RWPE1 (cell line): ENCODE results near the gene DAPK1.

ENCODE experiments used
- CTCF ChIA-PET: fragments of 350-600 bp; sonication (Branson Sonifier 250); formaldehyde crosslinking; extraction: SDS; loops from one replicate; lab custom pipeline; 2021; lab: Yijun Ruan, JAX
- POLR2A ChIA-PET: fragments of 400-600 bp; formaldehyde crosslinking; extraction: SDS; loops from one replicate; lab custom pipeline; 2020; ENCODE audit warnings: antibody characterized with exemption; ENCODE audit not compliant: low non-redundant PET; lab: Yijun Ruan, JAX
- DNase-seq: peaks from one replicate; pipeline ENCODE4 v3.0.0; 2012; ENCODE audit warnings: low spot score
- H3K27ac ChIP-seq: fragments of 450-650 bp; 2 replicates; pipeline ENCODE4 v1.5.1; 2017
- TF ChIP-seq, protein P1 (sequence below): fragments of 450-650 bp; conservative IDR thresholded peaks from 2 replicates; pipeline ENCODE4 v1.5.1; 2017; ENCODE audit warnings: low read depth, mild to moderate bottlenecking

DAPK1 gene

DNA sequence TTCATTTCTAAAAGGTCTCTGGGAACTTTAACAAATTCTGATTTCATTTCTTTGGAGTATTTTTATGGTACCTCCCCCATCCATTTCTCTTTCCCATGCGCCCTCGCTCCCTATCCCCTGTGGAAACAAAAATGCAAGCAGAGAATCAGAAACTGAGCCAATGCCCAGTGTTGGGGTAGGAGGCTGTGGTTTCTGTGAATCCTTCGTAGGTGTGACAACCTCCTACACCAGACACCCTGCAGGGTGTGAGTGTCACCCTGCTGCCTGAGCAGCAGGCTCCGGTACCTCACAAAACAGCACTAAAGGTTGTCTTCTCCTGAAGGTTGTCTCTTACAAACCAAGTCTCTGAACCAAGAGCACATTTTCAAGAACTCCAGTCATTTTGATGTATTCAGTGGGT is 124.4 kb downstream of the DAPK1 start:
- H3K27ac ChIP-seq: no peak overlapping the region
- ChIA-PET CTCF (no interaction called here), POLR2A (no interaction called here)

DNA sequence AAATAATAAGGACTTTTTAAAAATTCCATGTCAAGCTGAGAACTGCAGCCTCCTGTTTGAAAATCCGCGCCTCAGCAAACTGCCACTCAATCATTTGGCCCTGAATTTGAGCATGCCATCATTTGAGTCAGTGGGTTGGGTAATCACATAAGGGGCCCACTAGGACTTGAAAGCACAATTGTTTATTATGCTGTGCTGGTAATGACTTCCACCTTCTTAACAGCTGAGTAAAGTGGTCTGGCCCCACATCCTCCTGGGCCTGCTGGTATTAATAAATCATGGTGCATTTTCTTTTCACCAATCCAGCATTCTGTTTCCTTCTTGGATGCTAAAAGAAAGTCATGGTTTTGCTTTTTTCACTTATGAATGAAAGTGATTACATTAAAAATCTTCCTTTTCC is 125.3 kb downstream of the DAPK1 start:
- TF ChIP-seq, protein P1, sequence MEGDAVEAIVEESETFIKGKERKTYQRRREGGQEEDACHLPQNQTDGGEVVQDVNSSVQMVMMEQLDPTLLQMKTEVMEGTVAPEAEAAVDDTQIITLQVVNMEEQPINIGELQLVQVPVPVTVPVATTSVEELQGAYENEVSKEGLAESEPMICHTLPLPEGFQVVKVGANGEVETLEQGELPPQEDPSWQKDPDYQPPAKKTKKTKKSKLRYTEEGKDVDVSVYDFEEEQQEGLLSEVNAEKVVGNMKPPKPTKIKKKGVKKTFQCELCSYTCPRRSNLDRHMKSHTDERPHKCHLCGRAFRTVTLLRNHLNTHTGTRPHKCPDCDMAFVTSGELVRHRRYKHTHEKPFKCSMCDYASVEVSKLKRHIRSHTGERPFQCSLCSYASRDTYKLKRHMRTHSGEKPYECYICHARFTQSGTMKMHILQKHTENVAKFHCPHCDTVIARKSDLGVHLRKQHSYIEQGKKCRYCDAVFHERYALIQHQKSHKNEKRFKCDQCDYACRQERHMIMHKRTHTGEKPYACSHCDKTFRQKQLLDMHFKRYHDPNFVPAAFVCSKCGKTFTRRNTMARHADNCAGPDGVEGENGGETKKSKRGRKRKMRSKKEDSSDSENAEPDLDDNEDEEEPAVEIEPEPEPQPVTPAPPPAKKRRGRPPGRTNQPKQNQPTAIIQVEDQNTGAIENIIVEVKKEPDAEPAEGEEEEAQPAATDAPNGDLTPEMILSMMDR: no peak
- H3K27ac ChIP-seq: no peak overlapping the region
- POLR2A ChIA-PET: no interaction called here
- no peak for DNase-seq
- CTCF ChIA-PET: interaction anchor here (0.6 kb wide), 3 partner anchors 163 to 1942 kb away, joined by 3 read pairs; no protein-coding TSS in a partner anchor

More for the DNA sequence above, 124.4 kb downstream of the DAPK1 start:
- no peak for DNase-seq
- TF ChIP-seq, protein P1: no peak

DNA sequence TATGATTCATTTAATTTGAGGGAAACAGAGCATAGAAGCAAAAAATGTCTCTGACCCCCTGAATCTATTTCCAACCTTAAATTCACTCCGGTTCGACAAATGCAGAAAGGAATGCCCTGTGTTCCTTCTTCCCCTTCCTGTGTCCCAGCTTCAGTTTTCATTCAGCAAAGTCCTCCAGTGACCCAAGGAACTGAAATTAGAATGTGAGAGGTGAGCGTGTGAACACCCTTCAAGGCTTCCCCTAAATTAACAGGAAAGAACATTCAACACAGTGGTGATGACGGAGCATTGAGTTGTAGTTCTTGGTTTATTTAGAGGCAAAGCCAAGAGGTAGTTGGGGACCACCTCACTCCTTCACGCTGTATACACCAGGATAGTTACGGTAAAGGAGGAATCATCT is 130.7 kb downstream of the DAPK1 start:
- TF ChIP-seq, protein P1: no peak
- no peak overlapping the region for H3K27ac ChIP-seq
- ChIA-PET POLR2A (no interaction called here), CTCF (no interaction called here)
- no peak for DNase-seq

DNA sequence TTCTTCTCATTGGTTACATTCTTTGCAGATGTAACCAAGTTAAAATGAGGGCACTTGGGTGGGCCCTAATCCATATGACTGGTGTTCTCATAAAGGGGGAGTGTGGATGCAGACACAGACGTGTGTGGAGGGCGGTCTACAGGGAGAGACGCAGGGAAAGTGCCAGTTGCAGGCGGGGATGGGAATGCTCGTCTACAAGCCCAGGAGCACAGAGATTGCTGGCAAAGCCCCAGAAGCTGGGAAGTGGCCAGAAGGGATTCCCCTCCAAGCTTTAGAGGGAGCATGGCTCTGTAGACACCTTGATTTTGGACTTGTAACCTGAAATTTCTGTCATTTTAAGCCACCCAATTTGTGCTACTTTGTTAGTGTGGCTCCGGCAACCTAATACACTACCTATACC is 131.4 kb downstream of the DAPK1 start:
- POLR2A ChIA-PET: no interaction called here
- CTCF ChIA-PET: interaction anchor here (0.6 kb wide), 1 partner anchor 1155 kb away, joined by 3 read pairs; no protein-coding TSS in a partner anchor
- DNase-seq: no peak
- TF ChIP-seq, protein P1: no peak
- no peak overlapping the region for H3K27ac ChIP-seq

DNA sequence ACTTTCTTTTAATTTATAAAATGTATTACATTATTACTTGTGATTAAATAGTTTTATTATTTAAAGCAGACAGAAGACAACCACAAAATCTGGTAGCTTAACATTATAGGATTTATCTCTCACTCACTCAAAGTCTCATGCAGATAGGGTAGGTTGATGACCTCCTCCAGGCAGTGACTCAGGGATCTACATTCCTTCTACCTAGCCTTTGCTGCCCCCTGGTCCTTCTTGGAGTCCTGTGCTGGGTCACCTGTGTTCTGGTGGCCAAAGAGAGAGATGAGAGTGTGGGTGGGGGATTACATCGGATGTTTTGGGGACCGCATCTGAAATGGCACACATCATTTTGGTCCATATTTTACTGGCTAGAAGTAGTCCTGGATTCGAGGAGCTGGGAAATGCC is 132.6 kb downstream of the DAPK1 start:
- no peak for DNase-seq
- TF ChIP-seq, protein P1: no peak
- CTCF ChIA-PET: no interaction called here

DNA sequence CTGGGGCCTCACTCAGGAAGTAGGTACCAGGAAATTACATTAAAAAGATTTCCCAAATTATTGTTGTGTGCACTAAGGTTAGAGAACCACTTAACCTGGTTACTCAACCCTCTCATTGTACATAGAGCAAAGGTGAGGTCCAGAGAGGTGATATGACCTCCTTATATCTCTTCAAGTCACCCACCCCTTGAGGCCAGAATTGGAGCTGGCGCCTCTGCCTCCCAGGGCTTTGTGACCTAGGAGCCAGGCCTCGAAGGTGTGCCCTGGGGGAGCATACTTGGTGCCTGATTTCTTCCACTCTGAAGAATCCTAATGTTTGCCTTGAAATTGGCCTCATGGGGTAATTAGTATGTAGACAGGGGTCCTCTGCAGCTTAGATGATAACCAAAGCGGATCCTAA is 133.2 kb downstream of the DAPK1 start:
- TF ChIP-seq, protein P1: no peak
- POLR2A ChIA-PET: no interaction called here
- DNase-seq: no peak
- CTCF ChIA-PET: no interaction called here
- no peak overlapping the region for H3K27ac ChIP-seq

More for the DNA sequence above, 132.6 kb downstream of the DAPK1 start:
- H3K27ac ChIP-seq: no peak overlapping the region
- POLR2A ChIA-PET: no interaction called here
